ENCODE data around the gene MICAL3. TPM values are rescaled to one million over a fixed set of nuclear protein-coding genes. Genes with fewer than 3 reads are reported as not detected.

The MICAL3 gene
- total and polyA plus RNA-seq, 9 of the 15 experiments (the other 6 are each of a cell fraction or from before 2014, with no cell fraction given): 0.53 to 32.1 (median 12.3) TPM

- Histone ChIP-seq H3K4me3 (no peak overlapping the region), H3K27ac (ENCODE audit: extremely low read depth, low read depth, low read length) (no peak overlapping the region), H3K9me1 (ENCODE audit: control insufficient read depth, insufficient read depth, low read length) (no peaks in the 10 kb centered on the region), H3K27me3 (ENCODE audit: control insufficient read depth in 2 of 2, insufficient read depth in 2 of 2, low read length in 2 of 2) (no peaks in the 10 kb centered on the region), H3K4me1 (replicated peaks in 1 of 2; ENCODE audit: control insufficient read depth in 2 of 2, insufficient read depth in 2 of 2, low read length in 2 of 2) (peaks cover 0 to 5% of the 10 kb centered on the region in 2 experiments; a peak in 3 of 5 replicates), H4K20me1 (replicated peaks; ENCODE audit: control insufficient read depth, insufficient read depth, low read length) (peaks cover 20% of the 10 kb centered on the region; the same call in 1 of the 2 replicates), H3K4me2 (ENCODE audit: insufficient read depth, low read length) (no peak overlapping the region), H3K9ac (ENCODE audit: insufficient read depth in 1 of 2, low read depth in 2 of 2, low read length in 2 of 2) (no peak overlapping the region), H3K79me2 (ENCODE audit: control insufficient read depth, insufficient read depth, low read length) (peaks cover 5% of the 10 kb centered on the region; the same call in 1 of the 3 replicates), H3K9me3 (replicated peaks; ENCODE audit: control insufficient read depth, insufficient read depth, low read depth, low read length) (no peaks in the 10 kb centered on the region), H3K36me3 (ENCODE audit: control insufficient read depth, insufficient read depth, low read length) (peaks cover 43% of the 10 kb centered on the region), H2AFZ (ENCODE audit: low read depth, low read length) (no peak overlapping the region)
- in situ Hi-C loops (cut with MboI) (no loop called here), intact Hi-C loops (cut with micrococcal nuclease) (no loop called here)
- DNase-seq (ENCODE audit: extremely low read depth in 1 of 4, low spot score in 3 of 4) (no peak), ATAC-seq (no peak), FAIRE-seq (no peak)
- WGBS (ENCODE audit: insufficient coverage, low coverage, missing lambda C conversion rate): 82% methylated on average over 8 of the region's 8 CpGs
- TF ChIP-seq ATF3 (IDR thresholded peaks at IDR 0.05): no peak
- no peak for TF ChIP-seq ATF3 (CRISPR knock-in tag; conservative IDR thresholded peaks at IDR 0.05)
- TF ChIP-seq MXI1 (IDR thresholded peaks at IDR 0.05; ENCODE audit: low read depth, low read length): no peak
- no peak for TF ChIP-seq RBM15 (IDR thresholded peaks at IDR 0.05; ENCODE audit: insufficient read depth, low read length)
- no peak for TF ChIP-seq RREB1 (CRISPR knock-in tag; IDR thresholded peaks at IDR 0.05)
- POLR2A ChIA-PET: interaction anchor here (1.4 to 1.7 kb wide), 3 partner anchors 9 to 13 kb away, joined by 4 to 10 read pairs (median 4); no protein-coding TSS in a partner anchor
- BruUV-seq (replicated peaks): no TSS peak
- CTCF ChIA-PET (ENCODE audit: low intra/inter-chr PET ratio): interaction anchor here (1.2 kb wide), 1 partner anchor 60 kb away, joined by 4 read pairs; no protein-coding TSS in a partner anchor
Observed at GRCh38 chr22:17905445-17905844, 118.9 kb downstream of the MICAL3 start.

Data from K562 (cell line).